RKO (cell line): Measurements from ENCODE around the gene PRR18.
"Not testable (repeated sequence)": the region's sequence is repeated elsewhere in the genome, so short reads cannot be mapped to it uniquely, and the experiment has no call there.

Experiments
- DNase-seq: peaks from one replicate; pipeline ENCODE4 v3.0.0-alpha.2; 2016; ENCODE audit warnings: low spot score

The PRR18 gene

GRCh38 chr6:166308033-166308768 is at the start of gene PRR18:
Gene PRR18, minus strand, starts transcription at chr6:166308392. Its CDS starts 250 bp downstream, at chr6:166308142.
- no peak for DNase-seq

- no peak for DNase-seq
These were observed 47.4 kb upstream of the PRR18 start for GRCh38 chr6:166355552-166355951.

GRCh38 chr6:166354965-166355364 is 46.8 kb upstream of the PRR18 start:
- DNase-seq, result no peak

GRCh38 chr6:166354143-166354542 is 46.0 kb upstream of the PRR18 start:
- DNase-seq, result no peak

- DNase-seq, result no peak
These were observed 45.3 kb upstream of the PRR18 start for GRCh38 chr6:166353507-166353906.

GRCh38 chr6:166352923-166353322 is 44.7 kb upstream of the PRR18 start:
- DNase-seq, result no peak

GRCh38 chr6:166351715-166352285 is 43.6 kb upstream of the PRR18 start:
- DNase-seq, result no peak

GRCh38 chr6:166348305-166348949 is 40.2 kb upstream of the PRR18 start:
- DNase-seq, result no peak

GRCh38 chr6:166346965-166347364 is 38.8 kb upstream of the PRR18 start:
- DNase-seq, result no peak

- DNase-seq, result no peak
These were observed 38.3 kb upstream of the PRR18 start for GRCh38 chr6:166346449-166346848.

- not testable (repeated sequence) for DNase-seq
These were observed 37.5 kb upstream of the PRR18 start for GRCh38 chr6:166345672-166346071.

GRCh38 chr6:166344921-166345320 is 36.7 kb upstream of the PRR18 start:
- DNase-seq, result not testable (repeated sequence)

GRCh38 chr6:166344240-166344639 is 36.0 kb upstream of the PRR18 start:
- no peak for DNase-seq

GRCh38 chr6:166343150-166343487 is 34.9 kb upstream of the PRR18 start:
- no peak for DNase-seq

GRCh38 chr6:166342349-166343149 is 34.4 kb upstream of the PRR18 start, which contains the start of gene SFT2D1:
Gene SFT2D1, minus strand, starts transcription at chr6:166342545. Its CDS starts 64 bp downstream, at chr6:166342481.
- peak; percentile 89 for DNase-seq

- DNase-seq, result peak; percentile 24
These were observed 33.8 kb upstream of the PRR18 start for GRCh38 chr6:166341977-166342348.

GRCh38 chr6:166341464-166341863 is 33.3 kb upstream of the PRR18 start:
- peak; percentile 31 for DNase-seq

GRCh38 chr6:166338854-166339253 is 30.7 kb upstream of the PRR18 start:
- no peak for DNase-seq

- no peak for DNase-seq
These were observed 28.7 kb upstream of the PRR18 start for GRCh38 chr6:166336847-166337246.

- DNase-seq, result no peak
These were observed 27.4 kb upstream of the PRR18 start for GRCh38 chr6:166335378-166336302.

- no peak for DNase-seq
These were observed 26.7 kb upstream of the PRR18 start for GRCh38 chr6:166334878-166335277.
